ENCODE data around the gene STXBP1. TPM values are rescaled to one million over a fixed set of nuclear protein-coding genes. Genes with fewer than 3 reads are reported as not detected.

The STXBP1 gene
- total and polyA plus RNA-seq, 4 donors: 19.2 to 65.8 (median 46.7) TPM

GRCh38 chr9:127730799-127731410 lies 118.8 kb downstream of the STXBP1 start:
- no peak overlapping the region for H3K27ac ChIP-seq (ENCODE audit: low read depth in 1 of 2, low read length in 1 of 2)
- ATAC-seq (ENCODE audit: insufficient read depth, low FRiP score) (no peak), DNase-seq (no peak)
- H3K4me3 ChIP-seq: no peak overlapping the region
- WGBS, 2 donors: 90 to 95% methylated on average over 9 of the region's 9 CpGs
- H3K9me3 ChIP-seq (ENCODE audit: control insufficient read depth in 4 of 4, insufficient read depth in 3 of 4, low read length in 3 of 4): no peaks in the 10 kb centered on the region
- peaks cover 0 to 17% (median 5%) of the 10 kb centered on the region in 4 donors for H3K36me3 ChIP-seq (ENCODE audit: control insufficient read depth in 4 of 4, insufficient read depth in 4 of 4, low read length in 4 of 4)
- peaks cover 0 to 12% (median 4%) of the 10 kb centered on the region in 5 donors for H3K4me1 ChIP-seq (ENCODE audit: control insufficient read depth in 5 of 5, insufficient read depth in 5 of 5, low read length in 5 of 5)
- H3K9ac ChIP-seq (ENCODE audit: insufficient read depth in 1 of 2, low read length in 2 of 2): no peak overlapping the region
- TF ChIP-seq CTCF (IDR thresholded peaks at IDR 0.05; ENCODE audit: control extremely low read depth, extremely low read depth): no peak
- H3K27me3 ChIP-seq (ENCODE audit: control insufficient read depth in 3 of 3, insufficient read depth in 3 of 3, low read length in 2 of 3): no peaks in the 10 kb centered on the region

DNA sequence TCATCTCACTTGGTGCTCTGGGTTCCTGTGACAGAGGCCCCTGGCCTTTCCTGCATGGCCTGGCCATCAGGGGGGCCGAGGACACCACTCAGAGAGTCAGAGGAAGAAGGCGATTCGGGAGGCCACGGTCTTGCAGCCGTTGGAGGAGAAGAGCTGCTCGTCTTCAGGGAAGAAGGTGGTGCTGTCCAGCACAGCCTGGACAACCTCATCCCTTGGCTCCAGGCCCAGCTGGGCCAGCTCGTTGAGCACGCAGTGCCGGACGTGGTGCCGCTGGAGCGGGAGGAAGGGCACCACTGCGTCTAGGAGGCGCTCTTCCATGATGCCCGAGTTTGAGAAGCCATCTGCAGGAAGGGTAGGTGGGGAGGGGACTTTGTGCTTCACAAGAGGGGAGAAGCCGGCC lies 119.9 kb downstream of the STXBP1 start:
- DNase-seq: no peak
- Histone ChIP-seq H3K27ac (ENCODE audit: low read depth in 1 of 2, low read length in 1 of 2) (no peak overlapping the region), H3K9me3 (ENCODE audit: control insufficient read depth in 4 of 4, insufficient read depth in 3 of 4, low read length in 3 of 4) (no peaks in the 10 kb centered on the region), H3K4me1 (ENCODE audit: control insufficient read depth in 5 of 5, insufficient read depth in 5 of 5, low read length in 5 of 5) (peaks cover 0 to 12% (median 4%) of the 10 kb centered on the region in 5 donors), H3K4me3 (no peak overlapping the region), H3K27me3 (ENCODE audit: control insufficient read depth in 3 of 3, insufficient read depth in 3 of 3, low read length in 2 of 3) (no peaks in the 10 kb centered on the region), H3K9ac (ENCODE audit: insufficient read depth in 1 of 2, low read length in 2 of 2) (no peak overlapping the region), H3K36me3 (ENCODE audit: control insufficient read depth in 4 of 4, insufficient read depth in 4 of 4, low read length in 4 of 4) (peaks cover 0 to 17% (median 5%) of the 10 kb centered on the region in 4 donors)
- no peak for ATAC-seq (ENCODE audit: insufficient read depth, low FRiP score)
- WGBS, 2 donors: 85 to 89% methylated on average over 16 of the region's 16 CpGs
- no peak for TF ChIP-seq CTCF (IDR thresholded peaks at IDR 0.05; ENCODE audit: control extremely low read depth, extremely low read depth)

- H3K27ac ChIP-seq (ENCODE audit: low read depth in 1 of 2, low read length in 1 of 2): no peak overlapping the region
- peaks cover 0 to 12% (median 4%) of the 10 kb centered on the region in 5 donors for H3K4me1 ChIP-seq (ENCODE audit: control insufficient read depth in 5 of 5, insufficient read depth in 5 of 5, low read length in 5 of 5)
- DNase-seq: no peak
- no peaks in the 10 kb centered on the region for H3K27me3 ChIP-seq (ENCODE audit: control insufficient read depth in 3 of 3, insufficient read depth in 3 of 3, low read length in 2 of 3)
- H3K9me3 ChIP-seq (ENCODE audit: control insufficient read depth in 4 of 4, insufficient read depth in 3 of 4, low read length in 3 of 4): no peaks in the 10 kb centered on the region
- no peak for ATAC-seq (ENCODE audit: insufficient read depth, low FRiP score)
- no peak overlapping the region for H3K4me3 ChIP-seq
- no peak for TF ChIP-seq CTCF (IDR thresholded peaks at IDR 0.05; ENCODE audit: control extremely low read depth, extremely low read depth)
- peaks cover 0 to 17% (median 5%) of the 10 kb centered on the region in 4 donors for H3K36me3 ChIP-seq (ENCODE audit: control insufficient read depth in 4 of 4, insufficient read depth in 4 of 4, low read length in 4 of 4)
- 96% methylated on average over 21 of the region's 21 CpGs for WGBS, 2 donors
- no peak overlapping the region for H3K9ac ChIP-seq (ENCODE audit: insufficient read depth in 1 of 2, low read length in 2 of 2)
Observed at GRCh38 chr9:127732444-127732843, 120.4 kb downstream of the STXBP1 start.

DNA sequence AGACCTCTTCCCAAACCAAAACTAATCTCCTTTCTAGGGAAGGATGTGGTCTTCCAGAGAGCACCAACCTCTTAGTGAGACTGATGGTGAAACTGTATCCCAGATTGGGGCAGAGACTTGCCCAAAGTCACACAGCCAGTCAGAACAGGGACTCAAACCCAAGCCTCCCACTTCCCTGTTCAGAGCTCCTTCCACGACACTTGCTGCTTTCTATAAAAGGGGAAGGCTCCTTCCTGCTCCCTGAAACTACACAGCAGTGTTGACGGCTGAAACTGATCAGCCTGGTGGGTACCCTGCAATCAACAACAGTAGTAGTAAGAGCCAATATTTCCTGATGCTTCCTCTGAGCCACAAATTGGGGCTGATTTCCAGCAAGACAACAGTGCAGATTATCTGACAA lies 121.5 kb downstream of the STXBP1 start:
- Histone ChIP-seq H3K27me3 (ENCODE audit: control insufficient read depth in 3 of 3, insufficient read depth in 3 of 3, low read length in 2 of 3) (no peaks in the 10 kb centered on the region), H3K36me3 (ENCODE audit: control insufficient read depth in 4 of 4, insufficient read depth in 4 of 4, low read length in 4 of 4) (peaks cover 0 to 21% (median 5%) of the 10 kb centered on the region in 4 donors), H3K9ac (ENCODE audit: insufficient read depth in 1 of 2, low read length in 2 of 2) (no peak overlapping the region), H3K9me3 (ENCODE audit: control insufficient read depth in 4 of 4, insufficient read depth in 3 of 4, low read length in 3 of 4) (no peaks in the 10 kb centered on the region), H3K27ac (ENCODE audit: low read depth in 1 of 2, low read length in 1 of 2) (no peak overlapping the region), H3K4me1 (ENCODE audit: control insufficient read depth in 5 of 5, insufficient read depth in 5 of 5, low read length in 5 of 5) (peaks cover 0 to 12% (median 4%) of the 10 kb centered on the region in 5 donors), H3K4me3 (no peak overlapping the region)
- WGBS, 2 donors: 44 to 67% methylated on average over 2 of the region's 2 CpGs
- no peak for TF ChIP-seq CTCF (IDR thresholded peaks at IDR 0.05; ENCODE audit: control extremely low read depth, extremely low read depth)
- DNase-seq (no peak), ATAC-seq (ENCODE audit: insufficient read depth, low FRiP score) (no peak)
